Calu3 (cell line): Measurements from ENCODE around the gene STOX2. TPM values are rescaled to one million over a fixed set of nuclear protein-coding genes. Genes with fewer than 3 reads are reported as not detected.

ENCODE experiments used
- BruUV-seq: library from RNA; stranded (reverse); fragments of 400-500 nt; replicated peaks from 2 replicates; lab custom pipeline; 2021; lab: Mats Ljungman, UMichigan
- CTCF ChIA-PET: fragments of 300-600 bp; sonication (Branson Sonifier 250); formaldehyde crosslinking; loops from one replicate; lab custom pipeline; 2022; ENCODE audit warnings: antibody characterized with exemption; lab: Charles Lee
- DNase-seq: peaks from one replicate; pipeline ENCODE4 v3.0.0; 2022
- H3K27ac Mint-ChIP-seq: one replicate; pipeline ENCODE4 v1.8.0; 2022; ENCODE audit warnings: mixed read lengths; ENCODE audit not compliant: unreplicated experiment
- H3K27me3 Mint-ChIP-seq: one replicate; pipeline ENCODE4 v1.8.0; 2022; ENCODE audit warnings: mixed read lengths; ENCODE audit not compliant: unreplicated experiment
- H3K36me3 Mint-ChIP-seq: one replicate; pipeline ENCODE4 v1.8.0; 2022; ENCODE audit warnings: mild to moderate bottlenecking, moderate library complexity, mixed read lengths; ENCODE audit not compliant: insufficient read depth, unreplicated experiment
- H3K4me1 Mint-ChIP-seq: one replicate; pipeline ENCODE4 v1.8.0; 2022; ENCODE audit warnings: mild to moderate bottlenecking, low read depth, mixed read lengths; ENCODE audit not compliant: unreplicated experiment
- H3K4me3 Mint-ChIP-seq: one replicate; pipeline ENCODE4 v1.8.0; 2022; ENCODE audit warnings: mild to moderate bottlenecking, low read depth, moderate library complexity, mixed read lengths; ENCODE audit not compliant: unreplicated experiment
- H3K9me3 Mint-ChIP-seq: one replicate; pipeline ENCODE4 v1.8.0; 2022; ENCODE audit warnings: low read depth, mixed read lengths; ENCODE audit not compliant: unreplicated experiment
- CTCF ChIP-seq: fragments of 200-600 bp; IDR thresholded peaks from one replicate; pipeline ENCODE4 v1.8.0; 2022; ENCODE audit warnings: antibody characterized with exemption; ENCODE audit not compliant: unreplicated experiment
- intact Hi-C: fragments of 100-400 bp; cut with micrococcal nuclease; formaldehyde crosslinking; loops from one replicate; pipeline ENCODE4 v1.10.0; 2022; ENCODE audit not compliant: unreplicated experiment
- total RNA-seq: library from RNA; stranded (reverse); gene quantifications from 2 replicates; pipeline ENCODE4 v1.2.3, GENCODE V29; 2022

The STOX2 gene
- total RNA-seq, 1 experiment from 2014 or later = 10.0 TPM

- H3K27me3 Mint-ChIP-seq = no peaks in the 10 kb centered on the region
- H3K27ac Mint-ChIP-seq = no peak overlapping the region
- BruUV-seq = no TSS peak
- no peaks in the 10 kb centered on the region for H3K9me3 Mint-ChIP-seq
- no peak for DNase-seq
- intact Hi-C loops = no loop called here
- CTCF ChIA-PET = no interaction called here
- H3K4me1 Mint-ChIP-seq = no peaks in the 10 kb centered on the region
- TF ChIP-seq CTCF = no peak
- H3K36me3 Mint-ChIP-seq = no peaks in the 10 kb centered on the region
- no peak overlapping the region for H3K4me3 Mint-ChIP-seq
These were observed 16.2 kb downstream of the STOX2 start for GRCh38 chr4:183921335-183921734.

GRCh38 chr4:183924362-183925044 lies 19.4 kb downstream of the STOX2 start:
- CTCF ChIA-PET = no interaction called here
- H3K4me3 Mint-ChIP-seq = no peak overlapping the region
- no peak for DNase-seq
- H3K4me1 Mint-ChIP-seq = no peaks in the 10 kb centered on the region
- H3K27me3 Mint-ChIP-seq = no peaks in the 10 kb centered on the region
- no peaks in the 10 kb centered on the region for H3K9me3 Mint-ChIP-seq
- no peak overlapping the region for H3K27ac Mint-ChIP-seq
- H3K36me3 Mint-ChIP-seq = no peaks in the 10 kb centered on the region
- intact Hi-C loops = no loop called here
- BruUV-seq = no TSS peak
- no peak for TF ChIP-seq CTCF

GRCh38 chr4:183926950-183927349 lies 21.8 kb downstream of the STOX2 start:
- H3K27me3 Mint-ChIP-seq = no peaks in the 10 kb centered on the region
- no peaks in the 10 kb centered on the region for H3K36me3 Mint-ChIP-seq
- intact Hi-C loops = no loop called here
- H3K27ac Mint-ChIP-seq = no peak overlapping the region
- no peak overlapping the region for H3K4me3 Mint-ChIP-seq
- BruUV-seq = no TSS peak
- H3K4me1 Mint-ChIP-seq = no peaks in the 10 kb centered on the region
- H3K9me3 Mint-ChIP-seq = no peaks in the 10 kb centered on the region
- TF ChIP-seq CTCF = no peak
- CTCF ChIA-PET = no interaction called here
- no peak for DNase-seq

GRCh38 chr4:183932576-183932975 lies 27.5 kb downstream of the STOX2 start:
- H3K27me3 Mint-ChIP-seq = no peaks in the 10 kb centered on the region
- intact Hi-C loops = no loop called here
- BruUV-seq = no TSS peak
- no peaks in the 10 kb centered on the region for H3K36me3 Mint-ChIP-seq
- H3K4me1 Mint-ChIP-seq = no peaks in the 10 kb centered on the region
- CTCF ChIA-PET = no interaction called here
- H3K9me3 Mint-ChIP-seq = no peaks in the 10 kb centered on the region
- no peak overlapping the region for H3K4me3 Mint-ChIP-seq
- TF ChIP-seq CTCF = no peak
- H3K27ac Mint-ChIP-seq = no peak overlapping the region
- DNase-seq = no peak
